NB4 (cell line): Measurements from ENCODE around the gene NELL1.

Experiments used
- MAX ChIP-seq: IDR thresholded peaks from 2 replicates; pipeline ENCODE4 v1.6.1; 2011; ENCODE audit warnings: low read depth, low read length
- POLR2A ChIP-seq: IDR thresholded peaks from 2 replicates; pipeline ENCODE4 v1.6.1; 2011; ENCODE audit warnings: mild to moderate bottlenecking; ENCODE audit not compliant: insufficient read length; ENCODE audit errors: extremely low read depth
- TF ChIP-seq, protein P1 (sequence below): IDR thresholded peaks from one replicate; pipeline ENCODE4 v1.5.1; 2012; ENCODE audit warnings: low read depth, low read length

DNA sequence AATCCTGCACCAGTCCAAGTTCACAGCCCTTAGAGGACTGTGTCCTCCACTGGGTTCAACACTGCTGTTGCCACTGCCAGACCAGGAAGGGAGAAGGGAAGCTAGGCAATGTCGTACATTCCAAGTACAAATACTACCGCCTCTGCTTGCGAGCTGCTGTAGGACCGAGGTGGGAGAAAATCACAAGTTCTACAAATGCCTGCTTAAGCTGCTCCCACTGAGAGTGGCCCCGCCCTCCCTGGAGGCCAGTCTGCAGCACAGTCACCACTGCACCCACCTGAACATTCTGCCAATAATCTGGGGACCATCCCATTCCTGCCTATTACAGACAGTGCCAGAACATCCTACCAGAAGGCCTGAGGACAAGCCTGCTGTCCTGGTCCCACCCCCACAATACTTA lies 816.0 kb downstream of the NELL1 start:
- TF ChIP-seq, protein P1, sequence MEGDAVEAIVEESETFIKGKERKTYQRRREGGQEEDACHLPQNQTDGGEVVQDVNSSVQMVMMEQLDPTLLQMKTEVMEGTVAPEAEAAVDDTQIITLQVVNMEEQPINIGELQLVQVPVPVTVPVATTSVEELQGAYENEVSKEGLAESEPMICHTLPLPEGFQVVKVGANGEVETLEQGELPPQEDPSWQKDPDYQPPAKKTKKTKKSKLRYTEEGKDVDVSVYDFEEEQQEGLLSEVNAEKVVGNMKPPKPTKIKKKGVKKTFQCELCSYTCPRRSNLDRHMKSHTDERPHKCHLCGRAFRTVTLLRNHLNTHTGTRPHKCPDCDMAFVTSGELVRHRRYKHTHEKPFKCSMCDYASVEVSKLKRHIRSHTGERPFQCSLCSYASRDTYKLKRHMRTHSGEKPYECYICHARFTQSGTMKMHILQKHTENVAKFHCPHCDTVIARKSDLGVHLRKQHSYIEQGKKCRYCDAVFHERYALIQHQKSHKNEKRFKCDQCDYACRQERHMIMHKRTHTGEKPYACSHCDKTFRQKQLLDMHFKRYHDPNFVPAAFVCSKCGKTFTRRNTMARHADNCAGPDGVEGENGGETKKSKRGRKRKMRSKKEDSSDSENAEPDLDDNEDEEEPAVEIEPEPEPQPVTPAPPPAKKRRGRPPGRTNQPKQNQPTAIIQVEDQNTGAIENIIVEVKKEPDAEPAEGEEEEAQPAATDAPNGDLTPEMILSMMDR, result no peak
- TF ChIP-seq POLR2A (no peak), MAX (no peak)
